GM18909 (cell line): ENCODE measurements around the gene PSPN.

Experiments
- ATAC-seq: cut with Tn5 transposase; IDR thresholded peaks from one replicate; pipeline ENCODE4 v1.9.1; 2021; ENCODE audit warnings: mild to moderate bottlenecking; ENCODE audit not compliant: unreplicated experiment, poor library complexity

Gene PSPN

DNA sequence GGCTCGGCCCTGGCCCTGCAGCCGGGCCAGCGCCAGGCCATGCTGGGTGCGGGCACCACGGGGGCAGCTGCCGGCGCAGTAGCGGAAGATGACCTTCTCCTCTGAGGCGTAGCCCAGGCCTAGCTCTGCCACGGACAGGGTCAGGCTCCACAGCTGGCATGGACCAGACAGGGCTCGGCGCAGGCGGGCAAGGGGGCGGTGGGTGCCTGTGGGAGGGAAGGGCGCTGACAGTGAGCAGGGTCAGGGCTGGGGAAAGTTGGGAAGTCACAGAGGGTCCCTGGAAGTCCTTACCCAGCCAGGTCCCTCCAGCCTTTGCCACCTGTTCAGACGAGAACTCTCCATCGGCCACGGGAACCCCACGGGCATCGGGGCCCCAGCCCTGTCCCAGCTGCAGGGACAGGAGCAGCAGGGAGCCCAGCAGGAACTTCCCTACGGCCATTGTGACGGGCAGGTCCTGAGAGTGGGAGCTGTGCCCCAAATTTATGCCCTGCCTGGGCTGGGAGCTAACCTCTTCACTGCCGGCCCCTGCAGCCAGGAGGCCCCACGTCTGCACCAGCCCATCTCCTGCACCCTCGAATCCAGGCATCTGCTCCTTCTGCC, at the start of gene PSPN:
PSPN (minus strand) TSS at position 523 of the 600 bp plus-strand sequence; CDS start at position 439, 84 bp downstream.
- ATAC-seq = no peak

DNA sequence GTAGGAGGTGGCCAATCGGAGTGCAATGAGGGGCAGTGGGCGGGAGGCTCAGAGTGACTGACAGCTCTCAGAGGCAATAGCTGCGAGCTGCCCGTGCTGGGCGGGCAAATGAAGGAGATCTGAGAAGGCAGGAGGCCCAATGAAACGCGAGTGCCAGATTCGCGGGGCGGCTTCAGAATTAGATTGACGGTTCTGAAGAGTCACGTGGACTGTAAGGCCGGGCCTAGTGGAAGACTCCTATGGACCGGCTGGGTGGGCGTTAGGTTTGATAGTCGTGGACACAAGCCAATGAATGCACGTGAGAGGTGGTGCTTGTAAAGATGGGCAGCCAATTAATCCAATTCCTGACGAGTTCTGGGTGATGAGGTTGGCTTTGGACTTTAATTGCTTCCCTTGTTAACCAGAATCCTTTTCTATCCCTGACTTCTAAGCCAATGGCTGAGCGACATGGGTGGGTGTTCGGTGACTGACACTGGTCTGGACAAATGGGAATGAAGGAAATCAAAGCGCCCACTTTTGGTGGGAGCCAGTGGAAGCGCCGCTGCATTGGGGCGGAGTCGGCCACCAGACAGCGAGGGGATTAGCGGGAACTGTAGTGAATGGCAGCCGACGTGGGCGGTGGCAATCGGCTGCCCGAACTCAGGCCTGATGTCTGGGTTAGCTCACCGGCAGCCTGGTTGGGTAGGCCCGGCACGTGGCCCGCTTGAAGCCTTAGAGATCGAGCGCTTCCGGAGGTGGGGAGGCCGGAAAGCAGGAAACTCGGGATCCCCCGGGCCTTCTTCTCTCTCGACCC, 49.4 kb upstream of the PSPN start:
- peak; percentile 88 for ATAC-seq

DNA sequence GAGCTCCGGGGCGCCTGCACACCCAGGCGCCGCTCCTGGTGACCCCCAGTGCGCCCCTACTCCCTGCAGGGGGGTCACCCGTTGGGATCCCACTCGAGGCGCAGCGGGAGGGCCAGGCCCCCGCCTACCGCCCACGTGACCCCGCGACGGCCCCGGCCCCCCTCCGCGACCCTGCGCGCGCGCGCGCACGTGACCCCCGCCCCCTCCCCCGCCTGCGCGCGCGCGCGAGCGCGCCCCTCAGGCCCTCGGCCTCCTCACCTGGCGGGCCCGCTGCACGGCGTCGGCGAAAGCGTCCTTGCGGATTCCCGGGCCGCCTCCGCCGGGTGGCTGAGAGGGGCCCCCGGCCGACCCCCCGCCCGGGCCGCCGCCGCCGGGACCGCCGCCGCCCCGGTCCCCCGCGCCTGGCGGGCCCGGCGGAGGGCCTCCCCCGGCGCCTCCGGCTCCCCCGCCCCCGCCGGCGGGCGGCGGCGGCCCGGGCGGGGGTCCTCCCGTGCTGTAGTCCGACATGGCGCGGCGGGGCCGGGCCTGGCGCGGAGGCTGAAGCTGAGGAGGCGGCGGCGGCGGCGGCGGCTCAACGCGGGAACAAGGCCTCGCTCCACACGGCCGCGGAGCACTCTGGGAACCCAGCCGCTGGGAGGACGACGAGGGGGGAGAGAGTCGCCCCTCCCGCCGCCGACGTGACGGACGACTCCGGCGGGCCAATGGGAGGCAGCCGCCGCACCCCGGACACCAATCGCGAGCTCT, 48.6 kb upstream of the PSPN start, which contains the start of gene KHSRP:
KHSRP (minus strand) TSS at position 617 of the 744 bp plus-strand sequence; CDS start at position 507, 110 bp downstream.
- no peak for ATAC-seq

DNA sequence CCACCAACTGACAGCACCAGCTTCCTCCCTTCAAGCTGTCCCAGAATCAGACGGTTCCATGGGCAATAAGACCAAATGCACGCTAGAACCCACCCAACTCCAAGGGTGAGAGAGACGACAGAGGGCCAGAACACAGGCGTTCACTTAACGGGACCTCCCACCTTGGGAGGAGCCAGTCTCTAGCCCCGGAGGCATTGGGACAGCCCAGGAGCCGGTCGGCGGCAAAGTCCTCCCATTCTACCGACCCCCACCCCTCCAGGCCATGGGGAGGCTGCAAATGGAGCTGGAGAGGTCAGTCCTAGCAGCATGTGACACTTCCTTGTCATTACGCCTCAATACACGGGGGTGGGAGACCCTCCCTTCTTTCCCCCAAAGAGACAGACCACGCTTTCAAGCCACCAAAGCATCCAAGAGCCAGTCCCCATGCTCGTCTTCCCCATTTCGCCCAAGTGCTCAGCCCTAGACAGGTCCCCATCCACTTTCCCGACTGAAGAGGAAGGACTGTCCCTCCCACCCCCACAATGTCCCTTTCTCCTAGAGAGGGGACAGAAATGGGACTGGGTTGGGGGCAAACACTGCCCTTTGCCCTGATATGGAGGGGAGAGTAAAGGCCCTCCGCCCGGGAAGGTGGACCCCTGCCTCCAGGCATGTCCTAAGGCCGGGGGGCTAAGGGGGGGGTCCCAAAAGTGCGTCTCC, 47.9 kb upstream of the PSPN start:
- no peak for ATAC-seq

GRCh38 chr19:6421075-6422014, 45.6 kb upstream of the PSPN start:
- ATAC-seq = no peak

DNA sequence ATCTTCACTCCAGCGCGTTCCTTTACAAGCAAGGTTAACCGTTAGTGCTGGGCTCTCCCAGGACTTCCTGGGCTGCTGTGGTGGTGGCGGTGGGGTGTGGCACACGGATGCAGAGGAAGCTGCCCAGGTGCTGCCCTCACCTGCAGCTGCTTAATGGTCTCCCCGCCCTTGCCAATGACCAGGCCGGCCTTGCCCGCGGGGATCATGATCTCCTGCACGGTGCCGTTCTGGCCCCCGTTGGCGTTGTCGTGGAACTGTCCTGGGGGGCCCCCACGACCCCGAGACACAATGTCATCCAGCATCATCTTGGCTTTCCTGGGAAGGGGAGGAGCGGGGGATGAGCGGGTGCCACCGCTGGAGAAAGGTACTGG, 42.8 kb upstream of the PSPN start:
- ATAC-seq = no peak

DNA sequence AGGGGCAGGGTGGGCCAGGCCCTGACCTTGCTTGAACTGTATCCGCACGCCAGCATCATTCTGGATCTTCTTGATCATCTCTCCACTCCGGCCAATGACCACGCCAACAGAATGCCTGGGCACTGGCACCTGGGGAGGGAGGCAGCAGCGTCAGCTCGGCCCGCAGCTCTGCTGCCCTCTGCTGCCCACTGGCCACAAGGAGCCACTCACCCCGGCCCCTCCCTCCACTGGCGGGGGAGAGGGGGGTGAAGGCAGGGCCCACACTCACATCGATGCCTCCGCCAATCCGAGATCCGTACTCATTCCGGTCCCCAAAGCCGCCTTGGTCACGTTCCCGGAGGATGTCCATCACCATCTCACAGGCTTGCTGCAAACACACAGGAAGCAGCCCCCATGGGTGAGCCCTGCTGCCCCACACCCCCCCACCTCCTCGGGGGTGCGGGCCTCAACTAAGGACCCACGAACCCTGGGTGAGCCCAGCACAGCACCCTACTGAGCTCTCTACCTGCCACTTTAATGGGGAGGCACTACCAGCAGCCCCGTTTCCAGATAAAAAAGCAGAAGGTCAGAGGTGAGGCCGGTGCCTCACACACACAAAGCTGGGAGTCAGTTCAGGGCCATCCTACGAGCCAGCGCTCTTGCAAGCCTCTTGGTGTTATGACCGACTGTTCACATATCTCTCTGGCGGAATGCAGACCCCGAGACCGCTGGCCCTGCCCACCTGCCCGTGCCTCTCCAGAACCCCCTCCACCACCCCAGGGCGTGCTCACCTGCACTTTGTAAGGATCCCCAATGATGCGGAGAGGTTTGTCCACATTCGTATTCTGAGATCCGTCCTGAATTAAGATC, 42.2 kb upstream of the PSPN start:
- ATAC-seq = no peak

DNA sequence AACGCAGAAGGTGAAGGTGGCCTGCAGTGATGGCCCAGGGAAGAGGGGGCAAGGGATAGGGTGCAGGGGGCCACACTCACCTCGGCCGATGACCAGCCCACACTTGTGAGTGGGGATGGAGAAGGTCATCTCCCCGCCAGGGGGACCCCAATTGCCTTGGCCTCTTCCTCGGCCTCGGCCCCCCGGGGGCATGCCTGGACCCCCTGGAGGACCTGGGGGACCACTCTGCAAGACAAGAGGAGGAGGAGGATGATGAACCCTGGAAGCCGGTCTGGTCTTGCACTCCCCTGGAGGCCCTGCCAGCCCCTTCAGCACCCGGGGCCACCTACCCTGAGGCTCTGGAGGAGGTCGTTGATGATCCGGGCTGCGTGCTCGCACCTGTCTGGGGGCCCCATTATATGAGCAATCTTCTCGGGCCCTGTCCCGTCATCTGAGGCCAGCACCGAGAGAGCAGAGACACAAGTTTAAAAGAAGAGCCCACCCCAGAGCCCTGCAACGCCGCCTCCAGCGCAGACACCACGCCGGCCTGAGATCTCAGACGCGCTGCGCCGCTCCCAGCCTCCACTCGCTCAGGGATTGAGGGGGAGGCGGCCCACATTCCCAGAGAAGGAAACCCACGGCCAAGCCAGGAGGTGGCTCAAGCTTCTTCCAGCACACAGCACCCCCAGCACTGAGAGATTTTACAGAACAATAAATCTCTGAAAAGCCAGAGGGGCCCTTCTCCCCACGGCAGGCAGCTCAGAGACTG, 41.1 kb upstream of the PSPN start:
- ATAC-seq = no peak

- ATAC-seq = no peak
Observed at GRCh38 chr19:6415591-6416190, 40.0 kb upstream of the PSPN start.

DNA sequence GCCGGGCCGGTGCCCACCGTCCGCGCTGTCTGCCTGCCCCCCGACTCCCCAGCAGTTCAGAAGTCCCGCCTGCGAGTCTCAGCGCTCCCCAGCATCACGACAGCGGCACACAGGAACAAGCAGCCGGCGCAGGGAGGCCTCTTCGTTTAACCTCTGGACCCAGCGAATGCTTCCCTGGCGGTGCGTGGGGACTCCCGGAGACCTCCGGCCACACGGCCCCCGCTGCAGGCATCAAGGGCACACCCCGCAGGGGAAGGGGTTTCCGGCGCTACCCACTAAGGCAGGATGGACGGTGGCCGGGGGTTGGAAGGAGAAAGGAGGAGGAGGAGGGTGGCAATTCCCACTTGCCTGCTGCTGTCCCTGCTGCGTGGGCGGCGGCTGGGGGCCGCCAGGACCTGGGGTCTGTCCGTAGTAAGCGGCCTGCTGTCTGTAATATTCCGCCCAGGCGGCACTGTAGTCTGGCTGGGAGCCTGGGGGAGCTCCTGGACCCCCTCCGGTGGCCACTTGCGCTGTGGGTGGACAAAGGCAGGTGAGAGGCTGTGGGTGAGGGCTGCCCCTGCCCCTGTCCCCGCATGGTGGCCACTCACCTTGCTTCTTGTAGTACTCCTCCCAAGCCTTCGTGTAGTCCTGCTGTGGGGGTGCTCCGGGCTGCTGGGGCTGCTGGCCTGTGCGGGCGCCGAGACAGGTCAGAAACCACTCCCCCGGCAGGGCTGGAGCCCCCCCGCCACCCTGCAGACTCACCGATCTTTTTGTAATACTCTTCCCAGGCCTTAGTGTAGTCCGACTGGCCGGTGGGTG, 39.3 kb upstream of the PSPN start:
- ATAC-seq = no peak

DNA sequence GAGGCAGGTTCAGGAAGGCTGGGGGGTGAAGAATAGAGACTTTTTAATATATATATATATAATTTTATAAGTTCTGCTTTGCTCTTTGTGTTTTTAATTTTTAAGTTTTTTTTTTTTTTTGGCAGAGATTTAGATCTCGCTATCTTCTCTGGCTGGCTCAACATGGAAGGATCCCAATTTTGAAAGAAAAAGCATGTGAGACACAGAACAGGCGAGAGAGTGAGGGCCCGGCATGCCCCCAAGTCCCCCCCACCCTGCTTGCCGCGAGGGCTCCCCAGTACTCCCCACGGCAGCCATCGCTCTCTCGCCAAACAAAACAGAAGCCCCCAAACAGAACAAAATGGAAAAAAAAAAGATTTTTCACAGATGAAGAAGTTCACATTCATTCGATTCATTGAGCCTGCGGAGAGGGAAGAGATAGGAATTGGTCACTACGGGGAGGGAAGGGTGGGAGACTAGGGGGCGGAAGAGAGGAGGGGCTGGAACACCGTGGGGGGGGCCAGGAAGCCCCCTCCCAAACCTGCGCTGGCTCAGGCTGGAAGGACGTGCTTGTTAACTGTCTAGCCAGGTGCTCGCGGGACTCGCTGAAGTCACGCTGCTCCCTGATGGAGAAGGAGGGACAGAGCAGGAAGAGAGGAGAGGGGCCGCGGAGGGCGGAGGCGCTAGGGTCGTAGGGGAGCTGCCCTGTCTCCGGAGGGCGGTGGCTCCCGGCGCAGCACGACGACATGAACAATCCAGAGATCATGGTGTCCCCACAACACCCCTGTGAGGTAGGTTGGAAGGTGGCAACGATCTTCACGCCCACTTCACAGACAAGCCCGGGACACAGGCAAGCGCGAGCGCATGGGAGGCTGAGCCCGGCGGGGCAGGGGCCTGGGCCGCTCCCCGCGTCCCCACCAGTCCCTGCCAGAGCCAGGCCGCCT, 38.2 kb upstream of the PSPN start:
- ATAC-seq = no peak

GRCh38 chr19:6413291-6413690, 37.6 kb upstream of the PSPN start:
- ATAC-seq = no peak

GRCh38 chr19:6412447-6413091, 36.8 kb upstream of the PSPN start:
- no peak for ATAC-seq

DNA sequence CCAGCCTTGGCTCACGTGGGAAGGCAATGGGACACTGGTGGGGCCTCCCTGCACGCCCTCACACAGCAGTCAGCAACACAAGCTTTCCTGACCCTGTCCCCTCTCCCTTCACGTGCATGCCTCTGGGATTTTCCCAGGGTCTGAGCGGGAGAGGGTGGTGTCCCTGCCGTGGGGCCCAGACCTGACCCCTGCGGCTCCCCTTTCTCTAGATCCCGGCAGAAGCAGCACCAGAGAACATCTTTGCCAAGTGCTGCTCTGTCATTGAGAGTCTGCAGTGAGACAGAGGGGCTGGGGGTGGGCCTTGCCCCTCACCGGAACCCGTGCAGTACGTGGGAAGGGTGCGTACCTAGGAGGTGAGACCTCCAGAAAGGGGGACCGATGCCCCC, 36.3 kb upstream of the PSPN start:
- no peak for ATAC-seq

DNA sequence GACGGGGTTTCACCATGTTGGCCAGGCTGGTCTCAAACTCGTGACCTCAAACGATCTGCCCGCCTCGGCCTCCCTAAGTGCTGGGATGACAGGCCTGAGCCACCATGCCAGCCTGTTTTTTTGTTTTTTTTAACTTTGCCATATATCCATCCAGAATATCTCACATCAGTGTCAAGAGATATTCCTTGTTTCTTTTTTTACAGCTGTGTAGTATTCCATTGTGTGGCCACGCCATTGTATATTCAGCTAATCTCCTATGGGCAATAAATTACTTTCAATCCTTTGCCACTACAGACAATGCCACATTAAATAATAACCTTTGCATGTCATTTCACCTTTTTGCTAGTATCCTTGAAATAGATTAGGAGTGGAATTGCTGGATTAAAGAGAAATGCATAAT, 33.6 kb upstream of the PSPN start:
- ATAC-seq = no peak
